SU-DHL-6 (cell line): ENCODE results near the gene AMTN.

ENCODE experiments used
- CTCF ChIP-seq: fragments of 200-600 bp; sonication (generic); IDR thresholded peaks from one replicate; pipeline ENCODE4 v1.5.1; 2017; ENCODE audit warnings: antibody characterized with exemption, mild to moderate bottlenecking, low read length, moderate library complexity; ENCODE audit not compliant: insufficient read depth, poor library complexity, severe bottlenecking
- EZH2phosphoT487 ChIP-seq: fragments of 200-600 bp; sonication (generic), shearing (Covaris generic); conservative IDR thresholded peaks from 2 replicates; pipeline ENCODE4 v1.6.1; 2018; ENCODE audit warnings: mild to moderate bottlenecking, antibody characterized with exemption, low read length, moderate library complexity, mixed read lengths

- no peak for TF ChIP-seq CTCF
- no peak for TF ChIP-seq EZH2phosphoT487
These were observed 4.3 kb downstream of the AMTN start for GRCh38 chr4:70522626-70523025.
